Rectal smooth muscle tissue (tissue), 1 donor: ENCODE results near the gene CACNA1B.
"Not testable (repeated sequence)": the region's sequence is repeated elsewhere in the genome, so short reads cannot be mapped to it uniquely, and the experiment has no call there.

Source experiments
- H3K27ac ChIP-seq: one replicate; pipeline ENCODE4 v1.7.0; 2013; ENCODE audit warnings: low read depth, low read length, inconsistent platforms
- H3K27me3 ChIP-seq: one replicate; pipeline ENCODE4 v1.7.0; 2013; ENCODE audit warnings: low read length; ENCODE audit not compliant: control insufficient read depth, insufficient read depth
- H3K36me3 ChIP-seq: one replicate; pipeline ENCODE4 v1.7.0; 2013; ENCODE audit warnings: low read length; ENCODE audit not compliant: control insufficient read depth, insufficient read depth
- H3K4me1 ChIP-seq: one replicate; pipeline ENCODE4 v1.7.0; 2013; ENCODE audit warnings: low read length; ENCODE audit not compliant: control insufficient read depth, insufficient read depth
- H3K4me3 ChIP-seq: one replicate; pipeline ENCODE4 v1.7.0; 2013; ENCODE audit warnings: low read length
- H3K9ac ChIP-seq: one replicate; pipeline ENCODE4 v1.7.0; 2013; ENCODE audit warnings: low read length

Gene CACNA1B

DNA sequence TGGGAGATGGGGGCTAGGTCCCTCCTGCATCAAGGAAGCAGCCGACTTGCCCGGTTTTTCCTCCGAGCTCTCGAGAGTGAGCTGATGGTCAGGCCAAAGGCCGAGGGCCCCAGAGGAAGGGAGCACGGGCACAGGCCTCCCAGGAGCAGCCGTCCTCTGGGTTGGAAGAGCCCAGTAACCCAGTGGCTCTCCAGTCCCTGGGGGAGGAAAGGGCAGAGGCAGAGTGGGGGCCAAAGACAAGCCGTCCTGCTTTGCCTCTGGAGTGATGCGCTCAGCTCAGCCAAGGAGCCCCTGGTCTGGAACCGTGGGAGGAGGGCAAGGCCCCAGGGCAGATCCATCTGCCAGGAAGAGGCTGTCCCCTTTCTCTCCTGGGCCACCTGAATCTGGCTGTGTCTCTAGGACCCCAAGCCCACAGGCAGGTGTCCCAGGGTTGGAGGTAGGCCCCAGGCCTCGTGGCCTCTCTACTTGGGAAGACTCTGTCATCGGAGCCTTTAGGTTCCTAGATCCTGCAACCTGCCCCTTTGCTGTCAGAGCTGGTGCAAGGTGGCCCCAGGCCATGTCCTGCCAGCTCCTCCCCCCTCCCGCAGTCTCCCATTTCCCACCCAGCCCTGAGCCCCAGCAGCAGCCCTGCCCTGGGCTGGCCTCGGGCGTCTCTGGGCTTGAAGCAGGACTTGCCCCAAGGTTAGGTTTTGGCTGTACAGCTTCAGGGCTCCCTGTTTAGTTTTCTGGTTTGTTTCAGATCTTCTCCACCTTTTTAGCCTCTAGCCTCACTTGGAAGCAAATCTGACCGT is 224.1 kb downstream of the CACNA1B start:
- H3K9ac ChIP-seq: no peak overlapping the region
- H3K27ac ChIP-seq: no peak overlapping the region
- no peaks in the 10 kb centered on the region for H3K36me3 ChIP-seq

GRCh38 chr9:138102246-138103051 is 224.9 kb downstream of the CACNA1B start:
- no peaks in the 10 kb centered on the region for H3K4me1 ChIP-seq
- no peak overlapping the region for H3K27ac ChIP-seq
- H3K9ac ChIP-seq: no peak overlapping the region
- H3K4me3 ChIP-seq: no peak overlapping the region
- H3K27me3 ChIP-seq: no peaks in the 10 kb centered on the region
- no peaks in the 10 kb centered on the region for H3K36me3 ChIP-seq

More for the DNA sequence above, 224.1 kb downstream of the CACNA1B start:
- no peak overlapping the region for H3K4me3 ChIP-seq
- no peaks in the 10 kb centered on the region for H3K27me3 ChIP-seq
- no peaks in the 10 kb centered on the region for H3K4me1 ChIP-seq

DNA sequence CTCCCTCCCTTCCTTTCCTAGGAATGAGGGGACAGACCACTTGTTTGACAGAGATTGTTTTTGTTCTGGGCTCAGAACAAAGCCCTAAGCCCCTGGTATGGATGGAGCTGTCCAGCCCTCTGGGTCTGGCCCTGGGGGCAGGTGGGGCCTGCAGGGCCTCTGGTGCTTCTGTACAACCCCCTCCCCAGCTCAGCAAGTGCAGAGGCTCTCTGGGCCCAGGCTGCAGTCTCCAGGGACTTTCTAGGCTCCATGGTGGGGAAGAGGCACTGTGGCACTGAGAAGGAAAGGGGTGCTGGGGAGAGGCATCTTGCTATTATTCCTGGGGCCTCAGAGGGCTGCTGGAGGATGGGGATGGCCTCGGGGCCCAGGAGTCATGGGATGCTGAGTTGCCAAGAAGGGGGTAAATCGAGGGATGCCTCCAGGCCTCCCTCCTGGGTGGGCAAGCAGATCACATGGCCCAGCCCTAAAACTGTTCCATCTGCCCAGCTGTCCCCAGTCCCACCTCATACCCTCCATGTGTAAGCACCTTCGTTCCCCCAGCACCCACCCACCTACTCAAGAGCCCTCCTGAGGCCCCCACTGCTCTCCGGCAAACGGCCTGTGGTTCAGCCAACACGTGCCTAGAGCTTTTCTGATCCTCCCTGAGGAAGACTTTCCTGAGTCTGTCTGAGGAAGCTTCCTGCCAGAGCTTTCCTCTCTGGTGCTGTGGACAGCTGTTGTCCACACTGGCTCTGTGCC is 225.7 kb downstream of the CACNA1B start:
- Histone ChIP-seq H3K27me3 (no peaks in the 10 kb centered on the region), H3K9ac (no peak overlapping the region), H3K4me1 (no peaks in the 10 kb centered on the region), H3K4me3 (no peak overlapping the region), H3K36me3 (no peaks in the 10 kb centered on the region), H3K27ac (no peak overlapping the region)

GRCh38 chr9:138103849-138104206 is 226.2 kb downstream of the CACNA1B start:
- Histone ChIP-seq H3K36me3 (no peaks in the 10 kb centered on the region), H3K27me3 (no peaks in the 10 kb centered on the region), H3K9ac (no peak overlapping the region), H3K4me1 (no peaks in the 10 kb centered on the region), H3K4me3 (no peak overlapping the region), H3K27ac (no peak overlapping the region)

GRCh38 chr9:138104251-138105122 is 226.9 kb downstream of the CACNA1B start:
- Histone ChIP-seq H3K27ac (no peak overlapping the region), H3K27me3 (no peaks in the 10 kb centered on the region), H3K9ac (no peak overlapping the region), H3K36me3 (no peaks in the 10 kb centered on the region), H3K4me3 (no peak overlapping the region), H3K4me1 (no peaks in the 10 kb centered on the region)

GRCh38 chr9:138105123-138105415 is 227.5 kb downstream of the CACNA1B start:
- Histone ChIP-seq H3K27me3 (no peaks in the 10 kb centered on the region), H3K9ac (no peak overlapping the region), H3K4me3 (no peak overlapping the region), H3K27ac (no peak overlapping the region), H3K36me3 (no peaks in the 10 kb centered on the region), H3K4me1 (no peaks in the 10 kb centered on the region)

GRCh38 chr9:138105561-138106505 is 228.3 kb downstream of the CACNA1B start:
- Histone ChIP-seq H3K4me1 (no peaks in the 10 kb centered on the region), H3K27me3 (no peaks in the 10 kb centered on the region), H3K27ac (no peak overlapping the region), H3K36me3 (no peaks in the 10 kb centered on the region), H3K4me3 (no peak overlapping the region), H3K9ac (no peak overlapping the region)

DNA sequence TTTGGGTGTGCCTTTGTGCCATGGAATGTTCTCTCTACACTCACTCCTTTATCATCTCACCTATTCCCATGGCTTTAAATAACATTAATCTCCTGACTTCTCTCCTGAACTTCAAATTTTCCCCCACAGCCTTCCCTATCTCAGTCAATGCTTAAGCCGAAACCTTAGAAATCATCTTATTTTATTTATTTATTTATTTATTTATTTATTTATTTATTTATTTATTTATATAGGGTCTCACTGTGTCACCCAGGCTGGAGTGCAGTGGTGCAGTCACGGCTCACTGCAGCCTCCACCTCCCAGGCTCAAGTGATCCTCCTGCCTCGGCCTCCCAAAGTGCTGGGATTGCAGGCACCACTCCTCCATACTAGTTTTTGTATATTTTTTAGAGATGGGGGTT is 229.5 kb downstream of the CACNA1B start:
- H3K9ac ChIP-seq, H3K36me3 ChIP-seq, H3K27ac ChIP-seq, H3K27me3 ChIP-seq, H3K4me1 ChIP-seq, H3K4me3 ChIP-seq: not testable (repeated sequence)

GRCh38 chr9:138111607-138112006 is 234.0 kb downstream of the CACNA1B start:
- H3K27me3 ChIP-seq: no peaks in the 10 kb centered on the region
- no peaks in the 10 kb centered on the region for H3K36me3 ChIP-seq
- H3K4me1 ChIP-seq: no peaks in the 10 kb centered on the region
- H3K4me3 ChIP-seq: no peak overlapping the region
- no peak overlapping the region for H3K9ac ChIP-seq
- H3K27ac ChIP-seq: no peak overlapping the region

DNA sequence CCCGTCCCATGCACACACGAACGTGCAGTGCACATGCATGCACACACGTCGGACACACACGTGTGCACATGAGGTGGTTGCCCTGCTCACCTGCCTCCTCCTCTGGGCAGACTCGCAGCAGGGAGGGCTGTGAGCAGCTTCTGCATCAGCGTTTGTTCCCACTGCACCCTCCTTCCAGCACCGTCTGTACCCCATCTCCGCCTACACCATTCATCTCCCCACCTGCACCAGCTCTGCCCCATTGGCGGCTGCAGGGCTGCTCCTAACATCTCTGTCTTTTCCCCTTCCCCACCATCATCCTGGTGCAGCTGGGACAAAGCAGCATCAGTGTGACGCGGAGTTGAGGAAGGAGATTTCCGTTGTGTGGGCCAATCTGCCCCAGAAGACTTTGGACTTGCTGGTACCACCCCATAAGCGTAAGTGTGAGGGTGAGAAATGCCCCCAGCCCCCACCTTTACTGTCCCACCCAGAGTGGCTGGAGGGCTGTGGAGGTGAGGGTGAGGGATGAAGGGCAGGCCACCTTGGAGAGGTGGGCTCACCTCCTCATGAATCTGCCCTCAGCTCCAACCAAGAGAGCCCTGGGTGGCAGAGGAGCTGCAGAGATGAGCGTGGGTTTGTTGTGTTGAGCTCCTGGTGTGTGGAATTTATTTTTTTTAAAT is 234.6 kb downstream of the CACNA1B start:
- Histone ChIP-seq H3K4me3 (no peak overlapping the region), H3K27ac (no peak overlapping the region), H3K4me1 (no peaks in the 10 kb centered on the region), H3K9ac (no peak overlapping the region), H3K27me3 (no peaks in the 10 kb centered on the region), H3K36me3 (no peaks in the 10 kb centered on the region)
